GM12801 (cell line): ENCODE data around the gene PRR35.

Experiments used
- TF ChIP-seq, protein P1 (sequence below): IDR thresholded peaks from one replicate; pipeline ENCODE4 v1.5.1; 2011; ENCODE audit warnings: control low read depth; ENCODE audit not compliant: insufficient read length; ENCODE audit errors: extremely low read depth

PRR35 gene

GRCh38 chr16:519425-519824 lies 40.8 kb upstream of the PRR35 start:
- TF ChIP-seq, protein P1, sequence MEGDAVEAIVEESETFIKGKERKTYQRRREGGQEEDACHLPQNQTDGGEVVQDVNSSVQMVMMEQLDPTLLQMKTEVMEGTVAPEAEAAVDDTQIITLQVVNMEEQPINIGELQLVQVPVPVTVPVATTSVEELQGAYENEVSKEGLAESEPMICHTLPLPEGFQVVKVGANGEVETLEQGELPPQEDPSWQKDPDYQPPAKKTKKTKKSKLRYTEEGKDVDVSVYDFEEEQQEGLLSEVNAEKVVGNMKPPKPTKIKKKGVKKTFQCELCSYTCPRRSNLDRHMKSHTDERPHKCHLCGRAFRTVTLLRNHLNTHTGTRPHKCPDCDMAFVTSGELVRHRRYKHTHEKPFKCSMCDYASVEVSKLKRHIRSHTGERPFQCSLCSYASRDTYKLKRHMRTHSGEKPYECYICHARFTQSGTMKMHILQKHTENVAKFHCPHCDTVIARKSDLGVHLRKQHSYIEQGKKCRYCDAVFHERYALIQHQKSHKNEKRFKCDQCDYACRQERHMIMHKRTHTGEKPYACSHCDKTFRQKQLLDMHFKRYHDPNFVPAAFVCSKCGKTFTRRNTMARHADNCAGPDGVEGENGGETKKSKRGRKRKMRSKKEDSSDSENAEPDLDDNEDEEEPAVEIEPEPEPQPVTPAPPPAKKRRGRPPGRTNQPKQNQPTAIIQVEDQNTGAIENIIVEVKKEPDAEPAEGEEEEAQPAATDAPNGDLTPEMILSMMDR, result no peak

DNA sequence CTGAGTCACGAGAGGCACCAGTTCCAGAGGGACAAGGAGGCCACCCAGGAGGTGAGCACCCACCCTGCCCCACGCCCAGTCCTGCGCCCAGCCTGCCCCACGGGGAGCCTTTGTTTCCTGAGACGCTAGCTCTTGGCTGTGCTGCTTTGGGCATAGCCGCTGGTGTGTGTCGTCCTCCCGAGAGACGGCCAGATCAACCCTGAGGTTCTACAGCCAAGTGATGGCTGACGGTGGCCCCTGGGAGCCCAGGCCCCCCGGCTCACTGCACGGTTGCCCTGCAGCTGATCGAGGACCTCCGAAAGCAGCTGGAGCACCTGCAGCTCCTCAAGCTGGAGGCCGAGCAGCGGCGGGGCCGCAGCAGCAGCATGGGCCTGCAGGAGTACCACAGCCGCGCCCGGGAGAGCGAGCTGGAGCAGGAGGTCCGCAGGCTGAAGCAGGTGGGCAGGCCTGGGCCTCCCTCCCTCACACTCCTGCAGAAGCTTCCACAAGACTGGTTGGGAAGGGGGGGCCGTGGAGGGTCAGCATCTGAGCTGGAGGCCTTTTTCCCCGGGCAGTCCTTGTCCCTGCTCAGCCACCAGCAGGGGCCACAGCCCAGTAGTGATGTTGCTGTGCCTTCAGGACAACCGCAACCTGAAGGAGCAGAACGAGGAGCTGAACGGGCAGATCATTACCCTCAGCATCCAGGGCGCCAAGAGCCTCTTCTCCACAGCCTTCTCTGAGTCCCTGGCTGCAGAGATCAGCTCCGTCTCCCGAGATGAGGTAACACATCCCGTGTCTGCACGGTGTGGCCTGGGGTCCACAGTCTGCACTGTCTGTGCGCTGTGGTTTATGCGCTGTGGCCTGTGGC lies 40.1 kb upstream of the PRR35 start:
- TF ChIP-seq, protein P1, result no peak

GRCh38 chr16:520847-521246 lies 39.3 kb upstream of the PRR35 start:
- TF ChIP-seq, protein P1, result no peak

DNA sequence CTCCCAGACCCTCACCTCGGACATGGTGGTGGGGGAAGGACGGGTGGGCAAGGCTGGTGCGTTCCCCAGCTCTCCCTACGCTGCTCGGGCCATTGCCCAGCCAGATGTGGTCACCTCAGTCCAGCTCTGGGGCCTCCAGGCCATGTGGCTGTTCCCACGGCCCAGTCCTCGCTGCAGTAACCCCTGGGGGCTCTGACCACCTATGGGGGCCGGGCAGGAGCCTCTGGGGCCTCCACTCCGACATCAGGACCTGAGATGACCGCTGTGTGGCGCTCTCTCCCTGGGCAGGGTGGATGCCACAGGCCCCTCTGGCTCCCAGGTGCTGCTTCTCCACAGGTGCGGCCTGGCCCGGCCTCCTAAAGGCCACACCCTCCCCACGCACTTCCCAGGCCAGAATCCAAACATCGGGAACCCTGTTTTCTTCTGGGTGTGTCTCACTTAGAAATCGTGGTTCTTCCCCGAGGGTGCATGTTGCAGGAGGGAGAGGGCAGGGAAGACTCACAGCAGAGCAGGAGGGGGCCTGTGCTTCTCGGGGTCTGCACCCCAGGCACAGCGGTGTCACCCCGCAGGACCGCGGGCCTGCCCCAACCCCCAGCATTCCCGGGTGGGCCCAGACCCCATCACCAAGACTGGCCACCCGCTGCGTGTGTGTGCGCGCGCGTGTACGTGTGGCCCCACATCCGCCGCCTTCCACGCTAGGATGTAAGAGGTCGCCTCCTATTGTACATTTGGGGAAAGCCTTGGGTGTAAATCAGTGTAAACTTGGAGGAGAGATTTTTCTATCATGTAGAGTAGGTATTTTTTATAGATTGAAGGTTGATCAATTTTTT lies 38.6 kb upstream of the PRR35 start:
- TF ChIP-seq, protein P1, result no peak

DNA sequence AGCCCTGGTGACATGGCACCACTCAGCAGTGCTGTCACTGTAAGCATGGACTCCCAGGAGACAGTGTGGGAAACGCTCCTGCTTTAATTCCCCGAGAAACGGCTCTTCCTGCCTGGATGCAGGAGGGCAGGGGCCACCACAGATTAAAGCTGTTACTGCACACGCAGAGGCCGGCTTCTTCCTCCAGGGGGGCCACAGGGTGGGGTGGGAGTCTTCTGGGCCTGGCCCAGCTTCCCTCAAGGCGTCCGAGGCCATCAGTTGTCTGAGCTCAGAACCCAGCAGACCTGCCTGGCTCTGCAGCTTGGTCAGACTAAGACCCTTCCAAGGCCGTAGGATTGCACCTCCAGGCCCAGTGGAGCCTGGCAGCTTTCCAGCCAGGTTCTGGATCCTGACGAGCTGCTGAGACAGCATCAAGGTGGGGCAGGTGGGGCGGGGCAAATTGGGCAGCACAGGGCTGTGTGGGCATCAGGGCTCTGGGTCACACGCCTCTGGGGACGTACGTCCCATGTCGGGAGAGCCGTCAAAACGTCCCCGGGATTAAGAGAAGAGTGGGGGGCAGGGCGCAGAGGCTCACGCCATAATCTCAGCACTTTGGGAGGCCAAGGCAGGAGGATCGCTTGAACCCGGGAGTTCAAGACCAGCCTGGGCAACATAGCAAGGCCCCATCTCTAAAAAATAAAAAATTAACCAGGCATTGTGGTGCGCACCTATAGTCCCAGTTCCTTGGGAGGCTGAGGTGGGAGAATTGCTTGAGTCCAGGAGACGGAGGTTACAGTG lies 37.7 kb upstream of the PRR35 start:
- TF ChIP-seq, protein P1, result no peak

GRCh38 chr16:523097-523741 lies 37.0 kb upstream of the PRR35 start:
- TF ChIP-seq, protein P1, result no peak
